ENCODE data around the gene TMEM134.
"Not testable (repeated sequence)": the region's sequence is repeated elsewhere in the genome, so short reads cannot be mapped to it uniquely, and the experiment has no call there.

Gene TMEM134

GRCh38 chr11:67438158-67438902 lies 30.7 kb downstream of the TMEM134 start:
- DNase-seq (peak; percentile 90), ATAC-seq (peak; percentile 37)

DNA sequence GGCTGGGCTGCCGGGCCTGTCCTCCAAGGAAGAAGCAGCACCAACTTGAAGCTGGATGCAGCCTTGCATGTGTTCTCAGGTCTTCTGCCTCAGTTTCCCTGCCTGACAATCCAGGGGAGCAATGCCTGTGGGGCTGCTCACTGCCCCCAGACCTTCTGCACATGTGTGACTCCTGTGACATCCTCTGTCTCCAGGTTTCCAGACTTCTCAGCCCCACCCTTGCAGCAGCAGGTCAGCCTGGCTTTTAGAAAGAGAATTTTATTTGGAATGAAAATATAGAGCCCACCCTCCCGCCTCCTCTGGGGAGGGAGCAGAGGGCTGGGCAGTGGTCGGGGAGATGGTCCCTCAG lies 31.3 kb downstream of the TMEM134 start:
- no peak for DNase-seq

GRCh38 chr11:67437082-67437808 lies 31.8 kb downstream of the TMEM134 start, which contains the start of gene PTPRCAP:
Gene PTPRCAP (minus strand): TSS chr11:67437682. CDS start chr11:67437619, 63 bp downstream.
- DNase-seq (peak; percentile 82), ATAC-seq (peak; percentile 10)

More for the DNA sequence above, 31.3 kb downstream of the TMEM134 start:
- no peak for ATAC-seq

GRCh38 chr11:67436459-67437081 lies 32.5 kb downstream of the TMEM134 start:
- ATAC-seq (peak; percentile 45), DNase-seq (peak; percentile 87)

GRCh38 chr11:67435727-67436458 lies 33.2 kb downstream of the TMEM134 start:
- peak; percentile 5 for ATAC-seq

DNA sequence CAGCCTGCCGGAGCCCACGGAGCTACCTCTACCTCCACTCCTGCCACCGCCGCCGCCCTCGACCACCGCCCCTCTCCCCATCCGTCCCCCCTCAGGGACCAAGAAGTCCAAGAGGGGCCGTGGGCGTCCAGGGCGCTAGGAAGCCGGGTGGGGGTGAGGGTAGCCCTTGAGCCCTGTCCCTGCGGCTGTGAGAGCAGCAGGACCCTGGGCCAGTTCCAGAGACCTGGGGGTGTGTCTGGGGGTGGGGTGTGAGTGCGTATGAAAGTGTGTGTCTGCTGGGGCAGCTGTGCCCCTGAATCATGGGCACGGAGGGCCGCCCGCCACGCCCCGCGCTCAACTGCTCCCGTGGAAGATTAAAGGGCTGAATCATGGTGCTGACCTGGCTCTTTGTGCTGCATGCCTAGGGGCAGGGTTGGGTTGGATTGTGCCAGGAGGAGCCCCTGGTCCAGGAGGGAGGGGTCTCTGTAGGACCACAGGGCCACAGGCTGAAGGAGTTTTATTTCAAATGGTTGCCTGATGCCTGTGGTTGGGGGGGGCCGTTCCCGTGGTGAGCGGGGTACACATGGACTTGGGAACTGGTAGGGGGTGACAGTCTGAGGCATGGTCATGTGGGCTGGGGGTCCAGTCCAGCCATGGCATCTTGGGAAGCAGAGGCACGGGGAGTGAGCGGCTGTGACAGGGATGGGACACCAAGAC lies 33.9 kb downstream of the TMEM134 start:
- peak; percentile 6 for ATAC-seq
- peak; percentile 73 for DNase-seq

More at GRCh38 chr11:67435727-67436458, 33.2 kb downstream of the TMEM134 start:
- DNase-seq = peak; percentile 36

GRCh38 chr11:67434395-67434881 lies 34.6 kb downstream of the TMEM134 start:
- peak; percentile 59 for DNase-seq
- ATAC-seq = peak; percentile 11

DNA sequence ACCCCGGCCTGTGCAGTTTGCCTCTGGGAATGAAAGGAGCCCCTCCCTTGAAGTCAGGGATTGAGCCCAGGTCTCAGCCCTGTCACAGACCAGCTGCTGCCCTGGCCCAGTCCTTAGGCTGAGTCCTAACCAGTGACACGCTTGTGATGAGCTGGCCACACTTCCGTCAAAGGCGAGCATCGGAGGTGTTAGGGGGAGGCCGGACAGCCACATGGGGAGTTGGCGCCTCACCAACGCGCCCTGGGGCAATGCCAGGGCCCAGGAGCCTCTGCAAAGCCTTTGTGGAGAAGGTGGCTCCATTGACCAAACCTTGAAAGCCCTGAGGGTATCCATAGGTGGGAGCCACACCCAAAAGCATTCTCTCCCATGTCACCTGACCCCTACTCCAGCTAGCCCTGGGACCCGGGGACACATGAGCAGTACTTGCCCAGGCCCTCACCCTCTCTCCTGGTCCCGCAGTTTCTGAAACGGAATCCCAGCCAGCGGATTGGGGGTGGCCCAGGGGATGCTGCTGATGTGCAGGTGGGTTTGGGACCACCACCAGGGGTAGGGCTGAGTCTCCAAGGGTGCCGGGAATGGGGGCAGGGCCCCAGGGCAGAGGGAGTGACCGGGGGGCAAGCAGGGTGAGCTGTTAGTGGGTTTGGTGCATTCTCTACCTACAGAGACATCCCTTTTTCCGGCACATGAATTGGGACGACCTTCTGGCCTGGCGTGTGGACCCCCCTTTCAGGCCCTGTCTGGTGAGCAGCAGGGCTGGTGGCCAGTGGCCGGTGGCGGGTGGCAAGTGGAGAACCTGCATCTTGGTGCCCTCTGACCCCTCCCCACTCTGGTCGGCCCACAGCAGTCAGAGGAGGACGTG lies 35.3 kb downstream of the TMEM134 start:
- ATAC-seq (no peak), DNase-seq (peak; percentile 42)

DNA sequence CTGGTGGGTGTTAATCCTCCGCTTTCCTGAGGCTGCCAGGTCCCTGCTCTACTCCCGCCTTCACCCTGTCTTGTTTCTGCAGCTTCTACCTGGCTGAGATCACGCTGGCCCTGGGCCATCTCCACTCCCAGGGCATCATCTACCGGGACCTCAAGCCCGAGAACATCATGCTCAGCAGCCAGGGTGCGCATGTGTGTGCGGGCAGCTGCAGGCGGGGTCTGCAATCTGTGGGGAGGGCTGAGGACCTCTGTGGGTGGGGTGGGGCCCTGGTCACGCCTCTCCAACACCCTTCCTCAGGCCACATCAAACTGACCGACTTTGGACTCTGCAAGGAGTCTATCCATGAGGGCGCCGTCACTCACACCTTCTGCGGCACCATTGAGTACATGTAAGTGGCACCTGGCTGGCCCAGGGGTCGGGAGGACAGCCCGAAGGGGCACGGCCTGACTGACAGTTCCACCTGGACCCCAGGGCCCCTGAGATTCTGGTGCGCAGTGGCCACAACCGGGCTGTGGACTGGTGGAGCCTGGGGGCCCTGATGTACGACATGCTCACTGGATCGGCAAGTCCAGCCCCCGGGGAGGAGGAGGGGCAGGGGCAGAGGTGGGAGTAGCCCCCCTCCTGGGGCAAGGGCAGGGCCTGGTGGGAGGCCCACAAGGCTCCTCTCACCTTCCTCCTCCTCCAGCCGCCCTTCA lies 36.2 kb downstream of the TMEM134 start:
- no peak for ATAC-seq
- DNase-seq = no peak

DNA sequence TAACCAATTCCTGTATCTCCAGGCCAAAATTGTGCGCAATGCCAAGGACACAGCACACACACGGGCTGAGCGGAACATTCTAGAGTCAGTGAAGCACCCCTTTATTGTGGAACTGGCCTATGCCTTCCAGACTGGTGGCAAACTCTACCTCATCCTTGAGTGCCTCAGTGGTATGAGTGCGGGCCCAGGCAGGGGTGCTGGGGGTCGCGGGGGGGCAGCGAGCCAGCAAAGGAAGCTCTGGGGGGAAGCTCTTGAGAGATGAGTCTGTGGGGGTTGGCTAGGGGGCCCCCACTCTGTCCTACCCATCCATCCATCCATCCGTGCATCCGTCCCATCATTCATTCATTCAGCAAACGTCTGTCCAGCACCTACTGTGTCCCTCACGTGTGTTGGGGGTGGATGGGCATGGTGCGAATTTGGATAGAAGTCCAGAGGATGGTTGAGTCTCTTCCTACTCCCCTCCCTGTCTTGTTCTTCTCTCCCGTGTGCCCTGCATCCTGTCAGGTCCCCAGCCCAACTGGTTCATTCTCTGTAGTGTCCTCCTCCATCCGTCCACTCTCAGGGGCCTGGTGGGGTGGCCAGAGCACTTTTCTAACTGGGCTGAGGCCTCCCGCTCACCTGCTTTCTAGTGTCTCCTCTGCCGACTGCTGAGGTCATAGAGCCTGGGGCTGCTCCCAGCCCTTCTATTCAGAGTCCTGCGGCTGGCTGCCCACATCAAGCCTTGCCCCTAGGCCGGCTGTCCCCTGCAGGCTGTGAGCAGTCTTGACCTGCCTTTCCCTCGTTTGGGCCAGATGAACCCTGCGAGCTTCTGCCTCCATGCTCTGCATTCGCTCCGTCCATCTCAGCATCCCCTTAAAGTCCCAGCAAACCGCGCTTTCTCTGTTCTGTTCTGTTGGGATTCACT lies 37.5 kb downstream of the TMEM134 start:
- ATAC-seq (no peak), DNase-seq (no peak)

DNA sequence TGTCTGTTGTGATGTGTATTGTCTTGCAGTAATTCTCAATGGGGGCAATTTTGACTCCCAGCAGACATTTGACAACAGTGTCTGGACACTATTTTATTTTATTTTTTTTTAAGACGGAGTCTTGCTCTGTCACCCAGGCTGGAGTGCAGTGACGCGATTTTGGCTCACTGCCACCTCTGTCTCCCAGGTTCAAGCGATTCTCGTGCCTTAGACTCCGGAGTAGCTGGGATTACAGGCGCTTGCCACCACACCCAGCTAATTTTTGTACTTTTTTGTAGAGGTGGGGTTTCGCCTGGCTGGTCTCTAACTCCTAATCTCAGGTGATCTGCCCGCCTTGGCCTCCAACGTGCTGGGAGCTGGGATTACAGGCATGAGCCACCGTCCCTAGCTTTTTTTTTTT lies 39.3 kb downstream of the TMEM134 start:
- no peak for ATAC-seq
- no peak for DNase-seq

DNA sequence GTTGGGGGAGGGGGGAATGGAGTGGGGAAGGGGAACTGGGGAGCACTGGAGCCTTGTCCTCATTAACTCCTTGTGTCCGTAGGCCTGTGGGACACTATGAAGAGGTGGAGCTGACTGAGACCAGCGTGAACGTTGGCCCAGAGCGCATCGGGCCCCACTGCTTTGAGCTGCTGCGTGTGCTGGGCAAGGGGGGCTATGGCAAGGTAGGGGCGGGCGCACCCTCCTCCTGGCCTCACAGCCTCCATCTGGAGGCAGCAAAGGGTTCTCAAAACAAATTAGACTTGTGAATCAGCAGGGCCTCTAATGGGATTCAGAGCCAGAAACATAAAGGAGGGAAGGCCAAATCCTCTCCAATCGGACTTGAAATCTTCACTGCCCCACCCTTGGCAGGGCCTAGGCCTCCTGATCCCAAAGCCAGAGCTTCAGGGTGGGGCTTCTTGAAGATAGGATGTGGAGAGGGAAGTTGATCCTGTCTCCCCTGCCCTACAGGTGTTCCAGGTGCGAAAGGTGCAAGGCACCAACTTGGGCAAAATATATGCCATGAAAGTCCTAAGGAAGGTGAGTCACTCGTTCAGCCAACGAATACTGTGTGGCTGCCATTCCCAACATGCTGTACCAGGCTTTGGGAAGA lies 39.9 kb downstream of the TMEM134 start:
- ATAC-seq = no peak
- DNase-seq = peak; percentile 20

- DNase-seq = peak; percentile 100
Observed at GRCh38 chr11:67428052-67429001, 40.7 kb downstream of the TMEM134 start, which contains the start of gene RPS6KB2. Gene RPS6KB2 (plus strand): TSS chr11:67428494. CDS start chr11:67428546, 52 bp downstream.

GRCh38 chr11:67427364-67427859 lies 41.6 kb downstream of the TMEM134 start:
- not testable (repeated sequence) for ATAC-seq
- DNase-seq = peak; percentile 37

More at GRCh38 chr11:67428052-67429001, 40.7 kb downstream of the TMEM134 start, which contains the start of gene RPS6KB2:
- ATAC-seq = peak; percentile 91

DNA sequence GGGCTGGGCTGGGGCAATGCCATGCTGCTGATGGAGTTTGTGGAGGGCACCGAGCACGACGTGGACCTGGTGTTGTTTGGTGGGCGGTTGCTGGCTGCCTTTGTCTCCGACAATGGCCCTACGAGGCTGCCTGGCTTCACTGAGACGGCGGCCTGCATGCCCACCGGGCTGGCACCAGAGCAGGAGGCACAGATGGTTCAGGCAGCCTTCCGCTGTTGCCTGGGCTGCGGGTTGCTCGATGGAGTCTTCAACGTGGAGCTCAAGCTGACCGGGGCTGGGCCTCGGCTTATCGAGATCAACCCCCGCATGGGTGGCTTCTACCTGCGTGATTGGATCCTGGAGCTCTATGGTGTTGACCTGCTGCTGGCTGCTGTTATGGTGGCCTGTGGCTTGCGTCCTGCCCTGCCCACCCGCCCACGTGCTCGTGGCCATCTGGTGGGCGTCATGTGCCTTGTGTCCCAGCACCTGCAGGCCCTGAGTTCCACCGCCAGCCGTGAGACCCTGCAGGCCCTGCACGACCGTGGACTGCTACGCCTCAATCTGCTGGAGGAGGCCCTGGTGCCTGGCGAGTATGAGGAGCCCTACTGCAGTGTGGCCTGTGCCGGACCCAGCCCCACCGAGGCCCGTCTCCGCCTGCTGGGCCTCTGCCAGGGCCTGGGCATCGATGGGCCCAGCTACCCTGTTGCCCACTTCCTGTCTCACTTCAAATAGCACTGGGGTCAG lies 45.0 kb downstream of the TMEM134 start:
- no peak for ATAC-seq
- DNase-seq = no peak

DNA sequence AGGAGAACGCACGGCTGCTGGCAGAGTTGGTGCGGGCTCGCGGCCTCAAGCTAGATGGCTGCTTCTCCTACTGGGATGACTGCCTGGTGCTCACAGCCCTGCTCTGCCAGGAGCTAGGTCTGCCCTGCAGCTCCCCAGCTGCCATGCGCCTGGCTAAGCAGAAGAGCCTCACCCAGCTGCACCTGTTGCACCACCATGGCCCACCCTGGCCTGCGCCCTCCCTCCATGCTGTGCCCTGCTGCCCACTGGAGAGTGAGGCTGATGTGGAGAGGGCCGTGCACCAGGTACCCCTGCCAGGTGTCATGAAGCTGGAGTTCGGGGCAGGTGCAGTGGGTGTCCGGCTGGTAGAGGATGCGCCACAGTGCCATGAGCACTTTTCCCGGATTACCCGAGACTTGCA lies 45.6 kb downstream of the TMEM134 start:
- DNase-seq (no peak), ATAC-seq (no peak)

All from stimulated activated naive CD8-positive, alpha-beta T cell treated with anti-CD3 and anti-CD28 coated beads, Interleukin-15, Interleukin-2, amounts not matched to agents 100 U/mL and 50 U/mL, for 24 hours (primary cell).